NCI-H524 treated with DMSO at 0.1 percent for 48 hours (cell line): ENCODE measurements around the gene IGHMBP2.

Experiments used
- DNase-seq: peaks from one replicate; lab custom pipeline; 2025; lab: John Stamatoyannopoulos, UW

IGHMBP2 gene

GRCh38 chr11:68982134-68982533 is 78.4 kb downstream of the IGHMBP2 start:
- DNase-seq = no peak

GRCh38 chr11:68983801-68984200 is 80.1 kb downstream of the IGHMBP2 start:
- no peak for DNase-seq

- DNase-seq = no peak
Observed at GRCh38 chr11:68987211-68987610, 83.5 kb downstream of the IGHMBP2 start.

- DNase-seq = peak; percentile 53
Observed at GRCh38 chr11:68988491-68988890, 84.8 kb downstream of the IGHMBP2 start.
